ENCODE data around the gene CATSPERD. TPM values are rescaled to one million over a fixed set of nuclear protein-coding genes. Genes with fewer than 3 reads are reported as not detected.

The CATSPERD gene
- total RNA-seq, 1 experiment from 2014 or later, result not detected

DNA sequence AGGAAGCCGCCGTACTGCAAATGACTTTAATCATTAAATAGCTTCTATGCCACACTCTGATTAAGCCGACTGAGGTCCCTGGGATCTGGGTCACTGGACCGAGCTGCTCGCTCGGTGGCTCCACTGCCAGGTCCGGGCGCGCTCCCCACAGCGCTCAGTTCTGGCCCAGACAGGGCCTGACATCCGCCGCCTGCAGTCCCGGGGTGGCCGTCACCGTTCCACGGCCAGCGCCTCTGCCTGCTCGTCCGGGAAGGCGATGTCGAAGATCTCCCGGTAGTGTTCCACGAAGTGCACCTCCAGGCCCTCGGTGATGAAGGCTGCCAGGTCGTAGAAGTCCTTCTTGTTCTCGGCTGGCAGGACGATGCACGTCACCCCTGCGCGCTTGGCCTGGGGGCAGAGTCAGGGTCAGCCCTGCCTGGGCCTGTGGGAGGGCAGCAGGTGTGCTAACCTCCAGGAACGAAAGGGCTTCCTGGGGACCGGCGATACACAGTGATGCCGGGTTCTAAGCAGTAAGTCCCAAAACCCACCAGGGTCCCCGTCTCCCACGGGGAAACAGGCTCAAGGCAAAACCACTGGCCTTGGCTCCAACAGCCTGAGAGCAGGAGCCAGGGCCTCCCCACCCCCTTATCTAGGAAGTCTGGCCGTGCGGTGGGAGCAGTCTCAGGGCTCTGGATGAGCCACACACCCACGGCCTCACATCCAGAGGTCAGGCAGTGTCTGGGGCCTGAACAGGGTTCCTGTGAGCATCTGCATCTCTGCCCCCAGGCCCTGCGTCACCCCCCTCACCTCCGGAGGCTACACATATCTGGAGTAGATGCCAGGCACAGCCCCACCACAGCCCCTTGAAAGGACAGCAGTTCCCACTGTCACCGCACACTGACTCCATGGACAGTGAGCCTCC lies 28.4 kb upstream of the CATSPERD start:
- Histone ChIP-seq H3K36me3 (ENCODE audit: low read depth) (0 out of 2 replicates have a peak, but pooled peaks cover 9% of the 10 kb centered on the region), H4K20me1 (ENCODE audit: insufficient read depth) (peaks cover 37% of the 10 kb centered on the region), H3K27me3 (ENCODE audit: insufficient read depth, low read depth) (no peaks in the 10 kb centered on the region), H2AFZ (no peak overlapping the region), H3K4me2 (peak overlapping the region; percentile 71), H3K9me2 (ENCODE audit: insufficient read depth) (no peaks in the 10 kb centered on the region), H3K9me3 (ENCODE audit: insufficient read depth, low read depth) (no peaks in the 10 kb centered on the region), H3K4me1 (replicated peaks; ENCODE audit: insufficient read depth) (no peaks in the 10 kb centered on the region), H3K4me3 (peak overlapping the region; percentile 90), H3K79me2 (ENCODE audit: low read depth) (peaks cover 37% of the 10 kb centered on the region), H3F3A (ENCODE audit: insufficient read depth, low read depth) (peaks cover 34% of the 10 kb centered on the region), H3K27ac (peak overlapping the region; percentile 29; the same call in 1 of the 2 replicates)
- no TSS peak for BruUV-seq (replicated peaks)
- DNase-seq, result no peak
- ChIA-PET CTCF (no interaction called here), POLR2A (ENCODE audit: unreplicated experiment) (no interaction called here)
- TF ChIP-seq EZH2 (IDR thresholded peaks at IDR 0.05; ENCODE audit: low read depth) (no peak), CTCF (conservative IDR thresholded peaks at IDR 0.05) (no peak)
- intact Hi-C loops (cut with micrococcal nuclease; ENCODE audit: unreplicated experiment), result no loop called here

GRCh38 chr19:5692723-5693194 lies 27.7 kb upstream of the CATSPERD start:
- H2AFZ ChIP-seq, result no peak overlapping the region
- 0 out of 2 replicates have a peak, but pooled peaks cover 9% of the 10 kb centered on the region for H3K36me3 ChIP-seq (ENCODE audit: low read depth)
- DNase-seq, result no peak
- H3K9me3 ChIP-seq (ENCODE audit: insufficient read depth, low read depth), result no peaks in the 10 kb centered on the region
- CTCF ChIA-PET, result no interaction called here
- peak overlapping the region; percentile 71 for H3K4me2 ChIP-seq
- no peak overlapping the region for H3K27ac ChIP-seq
- TF ChIP-seq EZH2 (IDR thresholded peaks at IDR 0.05; ENCODE audit: low read depth), result no peak
- TF ChIP-seq CTCF (conservative IDR thresholded peaks at IDR 0.05), result no peak
- no peaks in the 10 kb centered on the region for H3K27me3 ChIP-seq (ENCODE audit: insufficient read depth, low read depth)
- H3K9me2 ChIP-seq (ENCODE audit: insufficient read depth), result no peaks in the 10 kb centered on the region
- POLR2A ChIA-PET (ENCODE audit: unreplicated experiment), result no interaction called here
- BruUV-seq (replicated peaks), result no TSS peak
- peak overlapping the region; percentile 90 for H3K4me3 ChIP-seq
- H3K4me1 ChIP-seq (replicated peaks; ENCODE audit: insufficient read depth), result no peaks in the 10 kb centered on the region
- H4K20me1 ChIP-seq (ENCODE audit: insufficient read depth), result peaks cover 37% of the 10 kb centered on the region
- intact Hi-C loops (cut with micrococcal nuclease; ENCODE audit: unreplicated experiment), result no loop called here
- H3F3A ChIP-seq (ENCODE audit: insufficient read depth, low read depth), result peaks cover 34% of the 10 kb centered on the region
- peaks cover 37% of the 10 kb centered on the region for H3K79me2 ChIP-seq (ENCODE audit: low read depth)

GRCh38 chr19:5693195-5694166 lies 27.0 kb upstream of the CATSPERD start:
- Histone ChIP-seq H3K27me3 (ENCODE audit: insufficient read depth, low read depth) (no peaks in the 10 kb centered on the region), H2AFZ (no peak overlapping the region), H3K4me3 (no peak overlapping the region), H4K20me1 (ENCODE audit: insufficient read depth) (peaks cover 37% of the 10 kb centered on the region), H3K27ac (no peak overlapping the region), H3K9me2 (ENCODE audit: insufficient read depth) (no peaks in the 10 kb centered on the region), H3K9me3 (ENCODE audit: insufficient read depth, low read depth) (no peaks in the 10 kb centered on the region), H3F3A (ENCODE audit: insufficient read depth, low read depth) (peaks cover 34% of the 10 kb centered on the region), H3K36me3 (ENCODE audit: low read depth) (0 out of 2 replicates have a peak, but pooled peaks cover 9% of the 10 kb centered on the region), H3K4me1 (replicated peaks; ENCODE audit: insufficient read depth) (no peaks in the 10 kb centered on the region), H3K79me2 (ENCODE audit: low read depth) (peaks cover 37% of the 10 kb centered on the region), H3K4me2 (peak overlapping the region; percentile 71; the same call in 1 of the 2 replicates)
- POLR2A ChIA-PET (ENCODE audit: unreplicated experiment), result no interaction called here
- CTCF ChIA-PET, result no interaction called here
- intact Hi-C loops (cut with micrococcal nuclease; ENCODE audit: unreplicated experiment), result no loop called here
- BruUV-seq (replicated peaks), result no TSS peak
- TF ChIP-seq EZH2 (IDR thresholded peaks at IDR 0.05; ENCODE audit: low read depth), result no peak
- TF ChIP-seq CTCF (conservative IDR thresholded peaks at IDR 0.05), result no peak
- no peak for DNase-seq
